Measurements from ENCODE around the gene FSTL3.

GRCh38 chr19:663682-664117, 12.5 kb upstream of the FSTL3 start:
- TF ChIP-seq SP1 (IDR thresholded peaks at IDR 0.05; ENCODE audit: low read depth, low read length) (no peak), CTCF (IDR thresholded peaks at IDR 0.05 in 2 of 3, conservative IDR thresholded peaks at IDR 0.05 in 1 of 3; ENCODE audit: control insufficient read depth in 2 of 3, extremely low read depth in 1 of 3, insufficient read depth in 1 of 3, low read depth in 3 of 3, low read length in 3 of 3) (no peak)

All from GM12878 (cell line).